ENCODE data around the gene CCDC87. TPM values are rescaled to one million over a fixed set of nuclear protein-coding genes. Genes with fewer than 3 reads are reported as not detected.
A peak's percentile ranks its signal among the peaks of the same experiment; 100 is the strongest.

CCDC87 gene
- total and polyA plus RNA-seq, 8 donors: 0.05 to 15.9 (median 0.29) TPM; not detected in 4

DNA sequence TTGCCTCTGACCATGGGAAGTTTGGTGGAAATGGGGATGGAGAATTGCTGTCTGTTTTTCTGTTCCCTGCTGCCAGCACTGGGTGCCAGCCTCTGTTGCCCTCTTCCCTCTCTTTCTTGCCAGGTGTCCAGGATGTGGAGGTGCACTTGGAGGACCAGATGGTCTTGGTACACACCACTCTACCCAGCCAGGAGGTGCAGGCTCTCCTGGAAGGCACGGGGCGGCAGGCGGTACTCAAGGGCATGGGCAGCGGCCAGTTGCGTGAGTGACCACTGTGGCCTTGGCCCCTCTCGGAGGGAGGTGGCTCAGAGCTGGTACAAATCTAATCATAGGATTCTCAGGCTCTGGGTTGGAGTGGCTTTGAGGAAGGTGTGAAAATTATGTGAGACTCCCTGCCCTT lies 6.1 kb upstream of the CCDC87 start:
- intact Hi-C loops (cut with DNase I; ENCODE audit: low total_unique reads): no loop called here
- H3K27ac ChIP-seq: no peak overlapping the region
- WGBS, 5 donors: 95 to 100% (median 98%) methylated on average over 5 to 6 of the region's 6 CpGs
- peaks cover 11 to 51% (median 49%) of the 10 kb centered on the region in 4 donors for H3K36me3 ChIP-seq
- no peaks in the 10 kb centered on the region for H3K27me3 ChIP-seq
- no peak overlapping the region for H3K4me3 ChIP-seq
- no peaks in the 10 kb centered on the region for H3K9me3 ChIP-seq
- no peak for DNase-seq
- peaks cover 18 to 41% (median 21%) of the 10 kb centered on the region in 4 donors for H3K4me1 ChIP-seq
- TF ChIP-seq, protein P1, sequence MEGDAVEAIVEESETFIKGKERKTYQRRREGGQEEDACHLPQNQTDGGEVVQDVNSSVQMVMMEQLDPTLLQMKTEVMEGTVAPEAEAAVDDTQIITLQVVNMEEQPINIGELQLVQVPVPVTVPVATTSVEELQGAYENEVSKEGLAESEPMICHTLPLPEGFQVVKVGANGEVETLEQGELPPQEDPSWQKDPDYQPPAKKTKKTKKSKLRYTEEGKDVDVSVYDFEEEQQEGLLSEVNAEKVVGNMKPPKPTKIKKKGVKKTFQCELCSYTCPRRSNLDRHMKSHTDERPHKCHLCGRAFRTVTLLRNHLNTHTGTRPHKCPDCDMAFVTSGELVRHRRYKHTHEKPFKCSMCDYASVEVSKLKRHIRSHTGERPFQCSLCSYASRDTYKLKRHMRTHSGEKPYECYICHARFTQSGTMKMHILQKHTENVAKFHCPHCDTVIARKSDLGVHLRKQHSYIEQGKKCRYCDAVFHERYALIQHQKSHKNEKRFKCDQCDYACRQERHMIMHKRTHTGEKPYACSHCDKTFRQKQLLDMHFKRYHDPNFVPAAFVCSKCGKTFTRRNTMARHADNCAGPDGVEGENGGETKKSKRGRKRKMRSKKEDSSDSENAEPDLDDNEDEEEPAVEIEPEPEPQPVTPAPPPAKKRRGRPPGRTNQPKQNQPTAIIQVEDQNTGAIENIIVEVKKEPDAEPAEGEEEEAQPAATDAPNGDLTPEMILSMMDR (IDR thresholded peaks at IDR 0.05): no peak
- TF ChIP-seq POLR2A (IDR thresholded peaks at IDR 0.05) (no peak), POLR2AphosphoS5 (IDR thresholded peaks at IDR 0.05) (no peak), EP300 (IDR thresholded peaks at IDR 0.05) (no peak)

DNA sequence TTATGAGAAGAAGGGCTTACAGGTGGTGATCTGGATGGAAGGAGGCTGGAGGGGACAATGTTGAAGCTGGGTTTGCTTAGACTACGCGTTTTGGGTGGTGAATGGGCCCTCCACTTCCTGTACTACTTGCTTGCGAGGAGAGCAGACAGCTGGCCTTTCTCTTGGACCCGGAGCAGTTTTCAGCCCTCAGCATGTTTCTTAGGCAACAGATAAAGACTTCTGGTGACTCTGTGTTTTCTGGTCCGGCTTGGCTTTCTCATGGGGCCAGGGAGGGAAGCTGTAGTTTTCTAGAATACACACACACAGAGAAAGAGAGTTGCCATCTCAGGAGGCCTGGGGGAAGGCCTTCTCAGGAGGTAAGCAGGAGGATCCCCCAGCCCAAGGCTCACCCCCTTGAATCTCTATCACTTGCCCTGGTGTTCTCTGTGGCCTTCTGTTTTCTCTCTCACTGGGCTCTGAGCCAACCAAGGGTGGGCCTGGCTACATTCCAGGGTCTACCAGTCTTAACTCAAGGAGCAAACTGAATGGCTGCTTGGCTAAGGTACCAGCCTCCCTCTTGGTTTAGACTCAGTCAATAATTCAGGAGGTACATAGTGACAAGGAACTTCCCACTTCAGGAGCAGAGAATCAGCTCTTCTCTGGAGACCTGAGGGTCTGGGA lies 2.5 kb upstream of the CCDC87 start:
- H3K36me3 ChIP-seq: peaks cover 7 to 17% (median 16%) of the 10 kb centered on the region in 4 donors
- WGBS, 5 donors: 21 to 53% (median 30%) methylated on average over 5 of the region's 5 CpGs
- DNase-seq: peak; percentile 47 to 89
- no peak overlapping the region for H3K4me3 ChIP-seq
- peak overlapping the region in 4 of 5 donors; percentile 43 to 74 (median 64) for H3K27ac ChIP-seq
- H3K9me3 ChIP-seq: no peaks in the 10 kb centered on the region
- no peaks in the 10 kb centered on the region for H3K27me3 ChIP-seq
- H3K4me1 ChIP-seq: peaks cover 31 to 45% (median 37%) of the 10 kb centered on the region in 4 donors
- intact Hi-C loops (cut with DNase I; ENCODE audit: low total_unique reads): no loop called here
- TF ChIP-seq EP300 (IDR thresholded peaks at IDR 0.05) (no peak), POLR2A (IDR thresholded peaks at IDR 0.05) (no peak), POLR2AphosphoS5 (IDR thresholded peaks at IDR 0.05) (no peak)
- TF ChIP-seq, protein P1 (IDR thresholded peaks at IDR 0.05): no peak

DNA sequence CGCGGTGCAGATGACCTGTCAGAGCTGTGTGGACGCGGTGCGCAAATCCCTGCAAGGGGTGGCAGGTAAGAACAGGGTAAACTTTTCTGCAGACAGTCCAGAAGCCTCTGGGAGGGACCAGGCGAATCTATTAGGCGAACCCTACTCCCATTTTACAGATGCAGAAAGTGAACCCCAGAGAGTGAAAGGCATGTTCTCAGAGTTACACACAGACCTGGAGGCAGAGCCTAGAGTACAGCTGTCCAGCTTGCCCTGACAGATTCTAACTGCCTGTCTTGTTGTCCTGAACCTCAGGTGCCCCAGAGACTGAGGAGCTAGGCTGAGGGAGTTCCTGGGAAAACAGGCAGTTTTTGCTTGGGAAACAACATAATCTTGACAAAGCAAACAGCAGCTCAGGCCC lies 787 bp upstream of the CCDC87 start:
- 40 to 64% (median 58%) methylated on average over 7 of the region's 7 CpGs for WGBS, 5 donors
- Histone ChIP-seq H3K36me3 (no peaks in the 10 kb centered on the region), H3K4me3 (peak overlapping the region; percentile 61 to 74 (median 66)), H3K27me3 (no peaks in the 10 kb centered on the region), H3K4me1 (peaks cover 31 to 45% (median 37%) of the 10 kb centered on the region in 4 donors), H3K27ac (peak overlapping the region; percentile 58 to 91 (median 84)), H3K9me3 (no peaks in the 10 kb centered on the region)
- no peak for TF ChIP-seq POLR2AphosphoS5 (IDR thresholded peaks at IDR 0.05)
- no peak for TF ChIP-seq POLR2A (IDR thresholded peaks at IDR 0.05)
- TF ChIP-seq, protein P1 (IDR thresholded peaks at IDR 0.05): no peak
- TF ChIP-seq EP300 (IDR thresholded peaks at IDR 0.05): no peak
- intact Hi-C loops (cut with DNase I; ENCODE audit: low total_unique reads): no loop called here
- no peak for DNase-seq

DNA sequence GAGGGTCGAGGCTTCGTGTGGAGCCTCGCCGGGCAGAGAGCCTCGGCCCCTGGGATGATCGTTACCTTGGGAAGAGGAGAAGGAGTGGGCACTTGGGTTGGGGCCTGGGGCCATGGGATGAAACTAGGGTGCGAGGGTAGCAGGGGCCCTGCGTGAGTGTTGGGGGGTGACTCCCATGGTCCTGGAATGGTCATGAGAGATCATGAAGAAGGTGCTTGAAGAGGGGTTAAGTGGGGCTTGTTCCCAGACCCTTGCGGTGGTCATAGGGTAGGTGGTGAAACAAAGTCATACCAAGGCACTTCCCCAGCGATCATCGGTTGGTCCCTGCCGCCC lies 406 bp upstream of the CCDC87 start:
- H3K27ac ChIP-seq: peak overlapping the region; percentile 58 to 91 (median 84)
- intact Hi-C loops (cut with DNase I; ENCODE audit: low total_unique reads): no loop called here
- WGBS, 5 donors: 6 to 11% (median 9%) methylated on average over 12 of the region's 12 CpGs
- no peaks in the 10 kb centered on the region for H3K27me3 ChIP-seq
- H3K4me3 ChIP-seq: peak overlapping the region; percentile 61 to 74 (median 66)
- DNase-seq: no peak
- H3K36me3 ChIP-seq: no peaks in the 10 kb centered on the region
- peaks cover 31 to 45% (median 37%) of the 10 kb centered on the region in 4 donors for H3K4me1 ChIP-seq
- TF ChIP-seq POLR2AphosphoS5 (IDR thresholded peaks at IDR 0.05) (no peak), EP300 (IDR thresholded peaks at IDR 0.05) (no peak), POLR2A (IDR thresholded peaks at IDR 0.05) (no peak)
- no peaks in the 10 kb centered on the region for H3K9me3 ChIP-seq

DNA sequence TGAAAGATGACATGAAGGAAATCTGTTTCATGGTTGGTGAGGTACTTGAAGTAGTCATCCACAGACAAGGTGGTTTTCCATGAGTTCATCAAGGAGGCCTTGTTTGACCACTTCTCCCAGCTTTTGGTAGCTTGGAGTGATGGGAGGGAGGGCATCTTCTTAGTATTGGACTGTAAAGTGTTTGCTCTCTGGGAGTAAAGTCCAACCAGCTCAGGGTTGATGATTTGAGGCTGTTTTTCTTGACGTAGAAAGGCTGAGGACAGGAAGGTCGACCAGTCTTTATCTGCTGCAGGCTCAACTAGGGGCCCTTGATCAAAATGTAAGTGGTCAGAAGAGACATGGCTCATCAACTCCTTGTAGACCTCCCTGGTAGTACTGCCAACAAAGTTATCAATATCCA lies 1.7 kb downstream of the CCDC87 start:
- Histone ChIP-seq H3K27ac (no peak overlapping the region), H3K4me3 (no peak overlapping the region), H3K27me3 (no peaks in the 10 kb centered on the region), H3K4me1 (peaks cover 31 to 39% (median 37%) of the 10 kb centered on the region in 4 donors), H3K9me3 (no peaks in the 10 kb centered on the region), H3K36me3 (no peaks in the 10 kb centered on the region)
- WGBS, 5 donors: 50 to 82% (median 72%) methylated on average over 2 of the region's 2 CpGs
- TF ChIP-seq POLR2A (IDR thresholded peaks at IDR 0.05): no peak
- no peak for TF ChIP-seq EP300 (IDR thresholded peaks at IDR 0.05)
- TF ChIP-seq POLR2AphosphoS5 (IDR thresholded peaks at IDR 0.05): no peak
- TF ChIP-seq, protein P1 (IDR thresholded peaks at IDR 0.05): no peak
- intact Hi-C loops (cut with DNase I; ENCODE audit: low total_unique reads): no loop called here
- DNase-seq: no peak

Measured in stomach (tissue), 9 donors.